Liver (tissue), 3 donors: Measurements from ENCODE around the gene HEXIM2.

ENCODE experiments used
- CTCF ChIP-seq: fragments of 150-350 bp; IDR thresholded peaks from 2 replicates; pipeline ENCODE4 v1.5.1; 2017; ENCODE audit warnings: improper control_type of control experiment, low read depth, low read length; ENCODE audit not compliant: missing input control
- GABPA ChIP-seq, 2 donors: IDR thresholded peaks in 1 of 2; conservative IDR thresholded peaks in 1 of 2; 2 replicates each; pipeline ENCODE4 v1.6.1; 2016; ENCODE audit warnings: antibody characterized with exemption in 2 of 2, mild to moderate bottlenecking in 1 of 2, moderate library complexity in 1 of 2
- JUND ChIP-seq, 2 donors: IDR thresholded peaks; 2 replicates each; pipeline ENCODE4 v1.6.1; 2016; ENCODE audit warnings: antibody characterized with exemption in 2 of 2
- MAX ChIP-seq: IDR thresholded peaks from 2 replicates; pipeline ENCODE4 v1.6.1; 2016; ENCODE audit warnings: antibody characterized with exemption
- REST ChIP-seq: IDR thresholded peaks from 2 replicates; pipeline ENCODE4 v1.6.1; 2016; ENCODE audit warnings: antibody characterized with exemption, mild to moderate bottlenecking
- RXRA ChIP-seq, 2 donors: IDR thresholded peaks; 2 replicates each; pipeline ENCODE4 v1.6.1; 2017 to 2018; ENCODE audit warnings: antibody characterized with exemption in 2 of 2, mild to moderate bottlenecking in 1 of 2
- SP1 ChIP-seq: IDR thresholded peaks from 2 replicates; pipeline ENCODE4 v1.6.1; 2018; ENCODE audit warnings: antibody characterized with exemption, mild to moderate bottlenecking
- TAF1 ChIP-seq: conservative IDR thresholded peaks from 2 replicates; pipeline ENCODE4 v1.6.1; 2016; ENCODE audit warnings: antibody characterized with exemption, mild to moderate bottlenecking
- donor health status: healthy.
- donor health status: healthy.

GRCh38 chr17:45172232-45172540 is 10.5 kb downstream of the HEXIM2 start:
- no peak for TF ChIP-seq CTCF
- no peak for TF ChIP-seq RXRA (IDR thresholded peaks at IDR 0.05)
- no peak for TF ChIP-seq SP1
- TF ChIP-seq TAF1 = no peak
- no peak for TF ChIP-seq GABPA (IDR thresholded peaks at IDR 0.05 in 1 of 2, conservative IDR thresholded peaks at IDR 0.05 in 1 of 2)
- TF ChIP-seq JUND (IDR thresholded peaks at IDR 0.05) = no peak
- no peak for TF ChIP-seq MAX
- TF ChIP-seq REST = no peak
